ENCODE measurements around the gene INTS7.
A peak's percentile ranks its signal among the peaks of the same experiment; 100 is the strongest.

Gene INTS7, protein sequence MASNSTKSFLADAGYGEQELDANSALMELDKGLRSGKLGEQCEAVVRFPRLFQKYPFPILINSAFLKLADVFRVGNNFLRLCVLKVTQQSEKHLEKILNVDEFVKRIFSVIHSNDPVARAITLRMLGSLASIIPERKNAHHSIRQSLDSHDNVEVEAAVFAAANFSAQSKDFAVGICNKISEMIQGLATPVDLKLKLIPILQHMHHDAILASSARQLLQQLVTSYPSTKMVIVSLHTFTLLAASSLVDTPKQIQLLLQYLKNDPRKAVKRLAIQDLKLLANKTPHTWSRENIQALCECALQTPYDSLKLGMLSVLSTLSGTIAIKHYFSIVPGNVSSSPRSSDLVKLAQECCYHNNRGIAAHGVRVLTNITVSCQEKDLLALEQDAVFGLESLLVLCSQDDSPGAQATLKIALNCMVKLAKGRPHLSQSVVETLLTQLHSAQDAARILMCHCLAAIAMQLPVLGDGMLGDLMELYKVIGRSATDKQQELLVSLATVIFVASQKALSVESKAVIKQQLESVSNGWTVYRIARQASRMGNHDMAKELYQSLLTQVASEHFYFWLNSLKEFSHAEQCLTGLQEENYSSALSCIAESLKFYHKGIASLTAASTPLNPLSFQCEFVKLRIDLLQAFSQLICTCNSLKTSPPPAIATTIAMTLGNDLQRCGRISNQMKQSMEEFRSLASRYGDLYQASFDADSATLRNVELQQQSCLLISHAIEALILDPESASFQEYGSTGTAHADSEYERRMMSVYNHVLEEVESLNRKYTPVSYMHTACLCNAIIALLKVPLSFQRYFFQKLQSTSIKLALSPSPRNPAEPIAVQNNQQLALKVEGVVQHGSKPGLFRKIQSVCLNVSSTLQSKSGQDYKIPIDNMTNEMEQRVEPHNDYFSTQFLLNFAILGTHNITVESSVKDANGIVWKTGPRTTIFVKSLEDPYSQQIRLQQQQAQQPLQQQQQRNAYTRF

DNA sequence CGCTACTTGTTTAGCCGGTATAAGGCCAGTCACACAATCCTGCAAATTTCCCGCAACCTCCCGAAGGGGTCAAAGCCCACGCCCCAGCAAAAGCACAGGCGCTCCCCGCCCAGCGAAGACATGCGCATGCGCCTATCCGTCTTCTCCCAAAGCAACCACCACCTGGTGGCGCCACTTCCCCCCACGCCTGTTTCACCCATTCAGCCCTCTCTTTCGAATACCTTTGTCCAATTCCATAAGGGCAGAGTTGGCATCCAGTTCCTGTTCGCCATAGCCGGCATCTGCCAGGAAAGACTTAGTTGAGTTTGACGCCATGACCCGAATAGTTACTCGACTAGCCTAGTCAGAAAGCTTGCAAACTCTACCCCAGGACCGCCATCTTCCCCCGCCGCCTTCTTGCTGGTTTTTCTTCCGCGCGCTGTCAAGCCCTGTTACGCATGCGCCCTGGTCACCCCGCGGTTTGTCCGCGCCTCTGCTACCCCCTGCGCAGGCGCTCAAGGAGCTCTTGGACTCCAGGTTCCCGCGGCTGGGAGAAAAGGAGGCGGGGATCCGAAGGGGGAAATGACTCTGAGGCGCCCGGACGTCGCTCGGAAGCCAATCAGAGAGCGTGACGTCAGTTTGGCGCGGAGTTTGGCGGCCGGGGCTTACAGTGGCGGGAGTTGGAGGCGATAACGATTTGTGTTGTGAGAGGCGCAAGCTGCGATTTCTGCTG is at the start of gene INTS7, which contains the start of gene DTL:
TSS of gene INTS7 (minus strand) at position 435 of the 712 bp plus-strand sequence. CDS start at position 315, 120 bp downstream.
TSS of gene DTL (plus strand) at position 626 of the 712 bp plus-strand sequence. CDS start 143 bp downstream, outside the sequence.
- peak; percentile 99 for DNase-seq

DNA sequence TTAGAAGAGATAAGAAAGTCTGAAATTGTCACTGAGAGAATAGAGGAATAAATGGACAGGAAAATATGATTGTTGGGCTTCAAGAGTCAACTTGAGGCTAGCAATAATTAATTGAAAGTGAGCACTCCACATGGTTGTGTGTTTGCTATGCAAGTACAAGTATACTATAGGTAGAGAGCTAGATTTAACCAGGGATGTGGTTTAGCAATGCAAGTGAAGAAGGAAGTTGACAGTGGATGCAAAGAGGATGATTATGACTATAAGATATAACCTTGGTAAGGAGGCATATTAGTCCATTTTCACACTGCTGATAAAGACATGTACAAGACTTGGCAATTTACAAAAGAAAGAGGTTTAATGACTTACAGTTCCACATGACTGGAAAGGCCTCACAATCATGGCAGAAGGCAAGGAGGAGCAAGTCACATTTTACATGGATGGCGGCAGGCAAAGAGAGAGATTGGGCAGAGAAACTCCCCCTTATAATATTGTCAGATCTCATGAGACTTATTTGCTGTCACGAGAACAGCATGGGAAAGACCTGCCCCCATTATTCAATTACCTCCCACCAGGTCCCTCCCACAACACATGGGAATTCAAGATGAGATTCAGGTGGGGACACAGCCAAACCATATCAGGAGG is 47.5 kb upstream of the INTS7 start:
- DNase-seq = no peak

DNA sequence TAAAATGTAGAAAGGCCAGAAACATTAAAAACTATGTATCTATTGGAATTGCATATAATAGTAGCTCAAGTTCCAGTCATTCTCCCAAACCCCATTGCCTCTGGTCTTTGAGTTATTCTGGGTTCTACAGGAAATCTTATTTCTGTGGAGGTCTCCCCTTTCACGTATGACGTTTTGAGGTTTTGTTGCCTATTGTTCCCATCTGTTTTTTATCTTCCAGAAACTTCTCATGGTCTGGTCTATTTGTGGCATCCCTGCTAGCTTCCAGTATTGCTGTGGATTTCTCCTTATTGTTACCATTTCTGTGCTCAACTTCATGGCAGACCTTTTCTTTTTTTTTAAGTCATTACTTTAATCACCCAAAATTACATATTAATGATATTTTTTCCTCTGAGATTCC is 43.5 kb upstream of the INTS7 start:
- DNase-seq = no peak

DNA sequence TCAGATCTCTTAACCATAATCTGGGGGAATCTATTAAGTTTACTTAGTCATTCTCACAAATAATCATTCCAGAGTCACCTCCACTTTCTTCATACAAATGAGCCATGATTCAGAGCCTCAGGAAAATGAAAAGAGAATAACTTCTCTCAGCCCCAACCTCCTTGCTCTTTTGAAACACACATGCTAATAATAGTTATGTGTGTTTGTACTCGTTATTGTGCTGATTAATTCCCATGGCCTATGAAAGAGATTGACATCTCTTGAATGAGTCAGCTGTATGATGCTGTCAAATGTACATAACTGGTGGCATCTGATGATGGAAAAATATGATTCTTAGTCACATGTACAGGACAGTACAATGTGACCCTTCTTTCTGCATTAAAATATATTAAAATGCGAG is 41.7 kb upstream of the INTS7 start:
- DNase-seq = no peak

DNA sequence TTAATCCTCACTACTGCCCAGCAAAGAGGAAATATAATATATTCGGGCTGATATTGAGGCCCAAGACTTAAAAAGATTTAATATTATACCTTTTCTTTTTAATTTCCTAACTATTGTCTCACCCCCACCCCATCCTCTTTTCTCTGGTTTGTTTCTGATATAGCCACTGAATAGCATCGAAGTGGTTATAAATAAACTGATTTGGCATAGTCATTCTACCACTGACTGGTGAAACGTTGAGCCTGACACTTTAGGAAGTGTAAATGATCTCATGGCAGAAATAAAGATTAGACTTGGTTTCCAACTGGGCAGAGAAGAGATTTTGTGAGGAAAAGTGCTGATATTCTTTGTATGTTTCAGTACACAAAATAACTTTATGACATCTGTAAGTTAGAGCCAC is 39.5 kb upstream of the INTS7 start:
- no peak for DNase-seq

DNA sequence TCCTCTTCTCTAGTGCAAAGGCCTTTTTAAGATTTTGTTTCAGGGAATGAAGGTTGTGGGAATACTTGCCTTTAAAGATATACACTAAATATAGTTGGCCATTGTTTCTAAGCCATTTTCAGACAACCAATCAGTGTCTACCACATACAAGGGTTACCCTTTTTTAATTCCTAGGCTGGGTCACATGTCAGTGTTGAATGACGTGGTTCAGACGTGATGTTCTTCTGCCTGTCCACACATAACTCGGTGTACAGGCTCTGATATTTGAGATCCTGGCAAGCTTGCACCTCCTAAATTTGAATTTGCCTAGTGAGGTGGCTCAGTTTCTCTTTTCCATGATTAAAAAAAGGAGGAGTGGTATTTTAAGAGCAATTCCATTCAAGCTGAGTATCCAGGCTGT is 39.0 kb upstream of the INTS7 start:
- no peak for DNase-seq

DNA sequence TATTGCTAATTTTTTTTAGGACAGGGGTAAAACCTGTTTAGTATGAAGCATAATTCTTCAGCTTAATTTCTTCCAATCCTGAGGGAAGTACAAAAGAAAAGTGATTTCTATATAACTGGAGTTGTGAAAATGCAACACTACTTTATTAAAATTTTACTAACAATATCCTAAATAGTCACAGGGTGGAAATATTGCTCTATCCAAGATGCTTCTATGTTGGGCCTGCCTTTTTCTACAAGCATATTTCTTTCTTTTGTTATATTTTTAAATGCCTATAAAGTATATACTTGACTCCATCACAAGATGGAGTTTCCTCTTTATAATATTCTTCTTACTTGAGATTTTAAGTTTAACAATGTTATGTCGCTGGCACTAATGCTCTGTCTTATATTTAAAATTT is 38.1 kb upstream of the INTS7 start:
- no peak for DNase-seq

DNA sequence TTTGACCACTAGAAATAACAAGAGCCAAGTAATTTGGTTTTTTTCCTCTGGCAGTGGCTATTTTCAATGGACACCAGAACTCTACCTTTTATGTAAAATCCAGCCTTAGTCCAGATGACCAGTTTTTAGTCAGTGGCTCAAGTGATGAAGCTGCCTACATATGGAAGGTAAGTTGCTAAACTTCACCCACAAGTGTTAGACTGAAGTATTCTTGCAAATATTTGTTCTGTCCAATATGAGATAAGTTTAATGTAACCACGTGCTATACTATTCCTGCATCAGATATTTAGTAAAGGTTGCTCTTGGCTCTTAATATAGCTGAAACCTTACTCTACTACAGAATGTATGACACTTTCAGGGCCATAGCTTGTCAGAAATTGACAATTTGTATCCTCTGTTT is 36.7 kb upstream of the INTS7 start:
- no peak for DNase-seq

DNA sequence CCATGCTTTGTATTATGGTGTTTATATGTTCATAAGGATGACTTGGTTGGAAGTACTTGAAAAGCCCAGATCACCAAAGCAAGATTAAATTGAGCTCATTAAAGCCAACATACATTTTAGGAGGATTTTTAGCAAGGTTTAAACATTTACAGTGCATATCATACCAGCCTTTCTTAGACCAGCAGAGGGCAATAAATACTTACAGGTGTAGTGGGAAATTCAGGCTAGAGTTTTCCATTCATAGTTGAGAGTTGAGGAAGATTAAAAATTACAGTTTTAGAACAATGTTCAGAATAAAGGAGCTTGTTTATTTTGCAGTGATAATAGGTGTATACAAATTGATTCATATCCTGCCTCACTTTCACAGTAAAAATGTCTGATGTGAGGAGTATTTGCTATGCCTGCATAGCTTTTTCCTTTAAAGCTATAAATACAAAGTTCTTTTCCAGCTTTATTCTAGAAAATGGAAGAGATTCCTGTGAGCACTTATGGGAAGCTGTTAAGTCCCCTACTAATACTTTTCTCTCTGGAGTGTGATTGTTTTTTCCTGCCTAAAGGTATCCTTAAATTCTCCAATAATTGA is 35.5 kb upstream of the INTS7 start:
- DNase-seq = peak; percentile 16

DNA sequence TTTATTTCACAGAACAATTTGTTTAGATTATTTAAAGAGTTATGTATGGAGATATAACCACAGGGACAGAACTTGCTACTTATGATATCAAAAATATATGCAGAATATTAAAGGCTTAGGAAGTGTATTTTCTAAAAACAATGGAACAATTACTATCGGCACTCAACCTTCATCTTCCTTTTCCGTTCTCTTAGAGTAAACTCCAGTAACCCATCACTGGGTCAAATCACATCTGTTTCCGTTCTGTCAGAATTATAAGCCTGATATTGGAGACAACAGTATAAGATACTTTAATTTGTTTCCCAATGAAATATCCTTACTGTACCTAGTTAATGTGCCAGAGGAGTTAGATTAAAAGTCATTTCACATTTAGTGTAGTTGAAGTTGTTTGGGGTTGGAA is 32.4 kb upstream of the INTS7 start:
- DNase-seq = no peak

DNA sequence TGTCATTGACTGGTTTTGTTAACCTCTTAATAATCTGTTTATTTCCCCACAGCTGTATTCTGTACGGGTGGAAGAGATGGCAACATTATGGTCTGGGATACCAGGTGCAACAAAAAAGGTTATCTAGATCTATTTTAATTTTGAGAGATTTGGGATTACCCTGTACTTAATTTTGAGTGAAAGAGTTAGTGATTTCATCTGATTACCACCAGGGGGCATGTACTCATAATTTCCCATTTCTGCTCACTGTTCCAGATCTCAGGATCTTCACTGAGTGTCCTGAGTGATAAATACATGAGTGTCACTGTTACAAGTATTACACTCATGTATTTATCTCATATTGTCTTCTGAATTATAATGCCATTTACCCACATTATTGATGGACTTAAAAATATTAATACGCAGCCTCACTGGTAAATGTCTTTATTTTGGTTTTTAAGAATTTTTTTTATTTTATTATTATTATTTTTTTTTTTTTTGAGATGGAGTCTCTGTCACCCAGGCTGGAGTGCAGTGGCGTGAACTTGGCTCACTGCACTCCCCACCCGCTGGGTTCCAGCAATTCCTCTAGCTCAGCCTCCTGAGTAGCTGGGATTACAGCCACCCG is 27.6 kb upstream of the INTS7 start:
- peak; percentile 48 for DNase-seq

DNA sequence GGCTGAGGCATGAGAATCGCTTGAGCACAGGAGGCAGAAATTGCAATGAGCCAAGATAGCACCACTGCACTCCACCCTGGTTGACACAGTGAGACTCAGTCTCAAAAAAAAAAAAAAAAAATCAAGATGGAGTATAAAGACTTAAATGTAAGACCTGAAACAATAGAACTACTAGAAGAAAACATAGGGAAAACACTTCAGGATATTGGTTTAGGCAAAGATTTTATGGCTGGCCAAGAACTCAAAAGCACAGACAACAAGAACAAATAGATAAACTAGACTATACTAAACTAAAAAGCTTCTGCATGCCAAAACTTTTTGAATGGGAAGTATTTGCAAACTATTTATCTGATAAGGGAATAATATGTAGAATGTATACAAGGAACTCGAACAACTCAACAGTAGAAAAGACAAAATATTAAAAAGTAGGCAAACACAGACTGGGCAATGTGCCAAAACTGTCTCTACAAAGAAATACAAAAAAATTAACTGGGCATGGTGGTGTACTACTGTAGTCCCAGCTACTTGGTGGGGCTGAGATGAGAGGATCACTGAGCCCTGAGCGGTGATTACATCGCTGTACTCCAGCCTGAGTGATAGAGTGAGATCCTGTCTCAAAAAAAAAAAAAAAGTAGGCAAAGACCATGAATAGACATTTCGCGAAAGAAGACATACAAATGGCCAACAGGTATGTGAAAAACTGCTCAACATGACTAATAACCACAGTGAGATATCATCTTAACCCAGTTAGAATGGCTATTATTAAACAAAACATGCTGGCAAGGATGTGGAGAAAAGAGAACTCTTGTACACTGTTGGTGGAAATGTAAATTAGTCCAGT is 25.5 kb upstream of the INTS7 start:
- DNase-seq = no peak

DNA sequence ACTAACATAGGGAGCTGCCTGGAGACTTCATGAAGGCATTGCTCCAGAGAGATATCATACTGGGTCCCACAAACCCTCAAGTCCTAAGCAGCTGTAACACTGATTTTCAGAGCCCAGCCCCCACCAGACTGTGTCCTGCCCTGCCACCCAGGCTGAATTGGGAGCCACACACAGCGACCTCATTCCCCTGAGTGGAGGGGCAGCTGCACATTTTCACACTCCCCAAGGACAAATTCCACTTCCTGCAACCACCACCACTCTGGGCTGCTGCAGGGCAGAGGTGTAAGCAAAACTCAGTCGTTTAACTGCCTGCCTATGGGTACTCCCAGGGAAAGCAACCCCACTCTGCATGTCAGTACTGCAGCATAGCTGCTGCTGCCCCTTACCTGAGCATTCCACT is 20.0 kb upstream of the INTS7 start:
- DNase-seq = no peak

DNA sequence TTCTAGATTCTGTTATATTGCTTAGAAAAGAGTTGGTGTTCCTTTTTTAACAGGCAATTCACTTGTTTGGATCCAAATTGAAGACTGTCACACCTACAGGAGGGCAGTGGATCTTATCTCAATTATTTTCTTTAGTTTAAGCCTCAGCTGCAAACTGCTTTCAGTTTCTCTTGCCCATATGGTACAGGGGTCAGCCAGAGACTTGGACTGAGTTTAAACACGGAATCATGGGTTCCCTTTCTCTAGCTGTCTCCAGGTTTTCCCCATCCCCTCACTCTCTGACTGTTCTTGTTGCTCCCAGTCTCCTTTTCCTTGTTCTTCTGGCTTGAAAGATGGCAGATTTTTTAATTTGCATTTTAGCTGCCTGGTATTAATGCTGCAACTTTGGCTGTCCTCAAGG is 18.6 kb upstream of the INTS7 start:
- DNase-seq = no peak

DNA sequence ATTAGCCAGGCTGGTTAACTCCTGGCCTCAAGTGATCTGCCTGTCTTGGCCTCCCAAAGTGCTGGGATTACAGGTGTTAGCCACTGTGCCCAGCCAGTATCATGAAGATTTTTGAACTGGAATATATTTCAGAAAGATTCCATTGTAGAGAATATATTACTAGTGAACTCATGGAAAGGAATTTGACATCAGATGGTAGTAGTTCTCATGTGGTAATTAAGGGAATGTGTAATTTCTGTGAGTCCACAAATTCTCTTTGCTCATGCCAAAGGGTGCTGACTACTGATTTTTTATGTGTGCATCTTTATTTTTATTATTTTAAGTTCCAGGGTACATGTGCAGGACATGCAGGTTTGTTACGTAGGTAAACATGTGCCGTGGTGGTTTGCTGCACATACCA is 10.6 kb upstream of the INTS7 start:
- no peak for DNase-seq

DNA sequence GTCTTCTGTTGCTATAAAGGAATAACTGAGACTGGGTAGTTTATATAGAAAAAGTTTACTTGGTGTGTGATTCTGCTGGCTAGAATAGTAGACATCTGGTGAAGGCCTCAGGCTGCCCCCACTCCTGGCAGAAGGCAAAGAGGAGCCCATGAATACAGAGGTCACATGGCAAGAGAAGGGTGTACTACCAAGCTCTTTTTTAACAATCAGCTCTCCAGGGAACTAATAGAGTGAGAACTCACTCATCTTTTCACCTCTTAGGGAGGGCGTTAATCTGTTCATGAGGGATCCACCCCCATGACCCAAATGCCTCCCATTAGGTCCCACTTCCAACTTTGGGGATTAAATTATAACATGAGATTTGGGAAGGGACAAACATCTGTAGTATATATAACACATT is 9.5 kb upstream of the INTS7 start:
- no peak for DNase-seq

DNA sequence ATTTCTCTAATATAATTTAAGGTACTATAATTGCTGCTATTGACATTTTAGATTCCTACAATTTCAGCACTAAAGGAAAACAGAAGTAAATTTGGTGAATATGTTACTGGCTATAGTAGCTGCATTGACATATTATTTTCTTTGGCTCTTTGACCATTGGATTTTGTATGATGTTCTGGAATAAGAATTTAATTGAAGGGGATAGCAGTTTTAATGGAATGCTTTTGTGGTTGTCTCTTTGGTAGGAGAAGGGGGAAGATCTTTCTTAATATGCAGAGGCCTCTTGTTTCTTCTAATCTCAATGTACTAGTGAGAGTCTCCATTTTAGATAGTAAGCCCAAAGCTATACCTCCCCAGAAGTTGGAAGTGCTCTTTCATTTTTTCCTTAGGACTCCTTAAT is 7.1 kb upstream of the INTS7 start:
- DNase-seq = no peak

DNA sequence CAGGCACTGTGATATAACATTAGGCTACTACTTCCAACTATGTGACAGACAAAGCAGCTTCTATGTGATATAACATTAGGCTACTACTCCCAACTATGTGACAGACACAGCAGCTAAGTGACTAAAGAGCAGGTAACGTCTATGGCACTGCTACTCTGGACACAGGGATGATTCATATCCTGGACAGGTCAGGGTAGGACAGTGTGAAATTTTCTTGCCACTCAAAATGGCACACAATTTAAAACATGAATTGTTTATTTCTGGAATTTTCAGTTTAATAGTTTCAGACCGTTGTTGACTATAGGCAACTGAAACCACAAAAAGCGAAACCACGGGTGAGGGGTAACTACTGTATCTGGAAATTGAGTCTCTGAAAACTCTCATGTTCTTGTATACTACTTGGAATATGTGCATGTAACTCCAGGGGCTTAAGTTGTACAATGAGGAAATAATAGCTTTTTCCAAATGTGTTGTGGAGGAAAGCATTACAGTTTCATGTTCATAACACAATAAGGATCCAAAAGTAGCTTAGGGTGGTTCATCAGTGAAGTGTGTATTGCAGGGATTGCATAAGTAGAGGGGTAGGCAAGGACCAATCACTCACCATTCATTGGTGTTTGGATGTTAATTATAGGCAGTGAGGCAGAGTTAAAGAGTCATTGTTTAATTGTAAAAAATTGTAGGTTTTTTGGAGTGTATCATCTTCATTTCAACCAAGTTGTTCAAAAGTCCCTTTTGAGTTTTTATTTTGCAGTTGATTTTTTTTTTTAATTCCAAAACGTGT is 5.5 kb upstream of the INTS7 start:
- no peak for DNase-seq

DNA sequence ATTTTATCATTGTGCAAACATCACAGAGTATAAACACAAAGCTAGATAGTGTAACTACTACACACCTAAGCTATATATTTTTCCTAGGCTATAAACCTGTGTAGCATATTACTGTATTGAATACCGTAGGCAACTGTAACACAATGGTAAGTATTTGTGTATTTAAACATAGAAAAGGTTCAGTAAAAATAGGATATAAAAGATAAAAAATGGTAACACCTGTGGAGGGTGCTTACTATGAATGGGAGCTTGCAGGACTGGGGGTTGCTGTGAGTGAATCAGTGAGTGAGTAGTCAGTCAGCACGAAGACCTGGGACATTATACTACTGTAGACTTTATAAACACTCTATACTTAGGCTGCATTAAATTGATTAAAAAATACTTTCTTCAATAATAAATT is 4.3 kb upstream of the INTS7 start:
- no peak for DNase-seq

DNA sequence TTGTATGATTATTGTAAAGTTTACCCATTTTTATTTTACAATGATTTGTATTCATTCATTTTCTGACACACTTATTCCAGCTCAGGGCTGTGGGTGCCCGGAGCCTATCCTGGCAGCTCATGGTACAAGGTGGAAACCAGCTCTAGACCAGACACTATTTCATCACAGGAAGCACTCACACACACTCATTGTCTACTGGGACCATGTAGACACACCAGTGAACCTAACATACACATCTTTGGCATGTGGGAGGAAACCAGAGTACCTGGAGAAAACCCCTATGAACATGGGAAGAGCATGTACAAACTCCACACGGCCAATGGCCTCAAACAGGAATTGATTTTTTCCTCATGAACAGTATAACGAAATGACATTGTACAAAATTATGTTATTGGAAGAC is 2.5 kb upstream of the INTS7 start:
- DNase-seq = no peak

Measured in NCI-H146 (cell line).